ACHN (cell line): ENCODE results near the gene VLDLR.
"Not testable (repeated sequence)": the region's sequence is repeated elsewhere in the genome, so short reads cannot be mapped to it uniquely, and the experiment has no call there.

Source experiments
- DNase-seq: peaks from one replicate; pipeline ENCODE4 v3.0.0-alpha.2; 2015
- in situ Hi-C: cut with HindIII; loops from 2 replicates; pipeline ENCODE4 v1.10.0; 2017; ENCODE audit warnings: low sequenced_read_pairs, low pct_ligation_motif_present, low pct_unique_long_range_greater_than_20kb

Gene VLDLR

DNA sequence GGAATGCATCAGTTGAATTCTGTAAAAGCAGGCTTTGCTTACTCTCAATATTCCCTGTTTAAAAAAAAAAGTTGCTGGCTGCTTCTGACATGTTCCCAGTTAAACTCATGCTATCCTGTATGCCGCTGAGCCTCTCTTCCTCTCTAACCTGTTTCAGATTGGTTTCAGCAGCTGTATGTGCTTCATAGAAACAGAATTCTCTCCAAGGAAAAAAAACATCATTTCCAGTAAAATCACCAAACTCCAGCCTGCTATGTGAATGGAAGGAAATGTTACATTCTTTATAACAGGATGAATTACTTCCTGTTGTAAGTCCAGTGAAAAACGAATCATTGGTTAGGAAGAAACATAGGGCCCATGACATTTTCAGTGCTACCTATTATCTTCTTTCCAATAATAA is 70.0 kb downstream of the VLDLR start:
- DNase-seq: no peak
- in situ Hi-C loops: no loop called here

DNA sequence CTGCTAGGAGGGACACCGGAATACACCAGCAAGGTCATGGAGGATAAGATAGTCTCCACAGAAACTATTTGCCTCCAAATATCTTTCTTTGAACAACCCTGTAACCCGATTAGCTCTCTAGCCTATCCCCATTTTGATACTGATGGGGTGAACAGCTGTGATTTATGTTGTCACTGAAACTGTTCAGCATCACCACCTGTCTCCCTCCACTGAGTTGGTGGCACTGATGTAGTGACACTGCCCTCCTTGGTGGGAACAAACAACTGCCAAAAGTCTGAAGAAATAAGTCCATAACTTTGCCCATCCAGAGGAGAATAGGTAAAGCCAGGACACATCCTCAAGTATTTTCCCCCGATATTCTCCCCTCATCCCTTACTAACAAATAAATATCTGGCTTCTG is 71.5 kb downstream of the VLDLR start:
- no peak for DNase-seq
- in situ Hi-C loops: no loop called here

DNA sequence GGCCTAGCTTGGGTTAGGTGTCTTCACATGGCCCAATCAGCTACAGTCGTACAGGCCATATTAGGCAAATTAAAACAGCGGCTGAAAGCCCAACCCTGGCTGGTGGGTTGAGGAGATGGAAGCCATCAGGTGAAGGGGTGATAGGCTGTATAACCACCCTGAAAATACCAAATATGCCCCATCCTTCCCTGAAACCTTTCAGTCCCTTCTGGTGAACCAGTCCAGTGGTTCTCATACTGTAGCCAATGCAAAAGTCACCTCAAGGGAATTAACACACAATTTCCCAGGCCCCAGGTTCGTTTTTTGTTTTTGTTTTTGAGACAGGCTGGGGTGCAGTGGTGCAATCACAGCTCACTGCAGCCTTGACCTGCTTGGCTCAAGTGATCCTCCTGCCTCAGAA is 75.9 kb downstream of the VLDLR start:
- no peak for DNase-seq
- in situ Hi-C loops: no loop called here

DNA sequence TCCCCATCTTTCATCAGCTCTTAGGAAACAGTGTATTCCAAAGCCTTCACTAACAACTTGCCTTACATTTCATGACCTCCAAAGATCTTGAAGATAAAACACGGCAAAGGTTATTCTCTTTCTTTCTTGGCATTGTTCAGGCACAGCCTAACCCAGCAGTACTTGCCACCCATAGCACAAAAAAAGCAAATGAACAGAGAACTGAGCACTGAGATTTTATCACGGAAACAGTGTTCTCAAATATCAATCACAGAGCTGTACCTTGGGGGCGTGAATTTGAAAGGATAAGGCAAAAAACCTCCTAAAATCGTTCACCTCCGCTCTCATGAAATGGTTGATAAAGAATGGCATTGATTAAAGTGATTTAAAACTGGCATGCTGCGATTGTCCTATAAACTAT is 78.8 kb downstream of the VLDLR start:
- in situ Hi-C loops: no loop called here
- no peak for DNase-seq

DNA sequence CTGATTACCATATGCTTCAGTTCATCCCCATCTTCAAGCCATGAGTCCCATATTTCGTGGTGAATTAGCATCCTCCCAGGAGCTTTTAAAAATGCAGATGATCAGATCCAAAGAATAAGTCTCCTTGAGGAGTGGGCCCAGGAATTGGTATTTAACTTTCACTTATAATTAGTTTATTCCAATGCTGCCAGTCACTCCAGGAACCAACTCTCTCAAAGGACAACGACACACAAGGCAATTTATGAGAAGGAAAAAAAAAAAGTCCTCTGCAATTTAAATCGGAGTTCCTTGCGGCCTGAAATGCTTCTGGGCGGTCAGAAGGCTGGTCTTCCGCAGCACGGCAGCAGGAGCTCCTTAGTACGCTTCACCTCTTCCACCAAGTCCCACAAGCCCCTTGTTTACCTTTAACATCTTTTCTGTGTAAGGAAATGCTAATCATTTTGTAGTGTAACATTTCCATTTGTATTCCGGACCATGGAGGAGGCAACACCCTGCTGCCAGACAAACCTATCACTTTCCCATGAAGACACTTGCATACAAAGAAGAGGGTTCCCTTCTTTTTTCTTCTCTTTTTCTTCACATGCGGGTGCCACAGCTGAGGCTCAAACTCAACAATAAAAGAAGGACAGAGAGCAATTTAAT is 79.4 kb downstream of the VLDLR start:
- no peak for DNase-seq
- in situ Hi-C loops: no loop called here

DNA sequence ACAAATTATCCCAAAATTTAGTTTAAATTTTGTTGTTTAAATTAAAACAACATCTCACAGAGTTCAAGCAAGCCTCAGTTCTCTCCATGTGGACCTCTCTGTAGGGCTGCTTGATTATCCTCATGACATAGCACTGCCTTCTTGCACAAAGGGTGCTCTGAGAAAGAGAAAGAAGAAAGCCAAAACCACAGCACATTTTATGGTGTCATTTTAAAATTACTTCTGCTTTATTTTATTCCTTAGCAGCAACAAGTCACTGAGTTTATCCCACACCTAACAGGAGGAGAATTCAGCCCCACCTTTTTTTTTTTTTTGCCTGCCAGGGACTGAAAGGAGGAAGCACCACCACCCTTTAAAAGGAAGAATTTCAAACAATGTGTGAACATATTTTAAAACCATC is 82.9 kb downstream of the VLDLR start:
- no peak for DNase-seq
- in situ Hi-C loops: no loop called here

DNA sequence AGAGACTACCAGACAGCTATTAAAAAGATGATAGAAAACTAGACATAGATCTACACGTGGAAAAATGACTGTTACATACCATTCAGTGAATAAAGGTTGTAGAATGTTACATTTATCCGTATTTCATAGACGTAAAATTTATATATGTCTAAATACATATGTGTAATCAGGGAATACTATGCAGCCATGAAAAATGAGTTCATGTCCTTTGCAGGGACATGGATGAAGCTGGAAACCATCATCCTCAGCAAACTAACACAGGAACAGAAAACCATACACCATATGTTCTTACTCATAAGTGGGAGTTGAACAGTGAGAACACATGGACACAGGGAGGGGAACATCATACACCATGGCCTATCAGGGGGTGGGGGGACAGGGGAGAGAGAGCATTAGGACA is 85.7 kb downstream of the VLDLR start:
- in situ Hi-C loops, DNase-seq: not testable (repeated sequence)
